ENCODE data around the gene PEAK1. TPM values are rescaled to one million over a fixed set of nuclear protein-coding genes. Genes with fewer than 3 reads are reported as not detected.

The PEAK1 gene
- total RNA-seq, 1 experiment from 2014 or later, result 58.7 TPM

DNA sequence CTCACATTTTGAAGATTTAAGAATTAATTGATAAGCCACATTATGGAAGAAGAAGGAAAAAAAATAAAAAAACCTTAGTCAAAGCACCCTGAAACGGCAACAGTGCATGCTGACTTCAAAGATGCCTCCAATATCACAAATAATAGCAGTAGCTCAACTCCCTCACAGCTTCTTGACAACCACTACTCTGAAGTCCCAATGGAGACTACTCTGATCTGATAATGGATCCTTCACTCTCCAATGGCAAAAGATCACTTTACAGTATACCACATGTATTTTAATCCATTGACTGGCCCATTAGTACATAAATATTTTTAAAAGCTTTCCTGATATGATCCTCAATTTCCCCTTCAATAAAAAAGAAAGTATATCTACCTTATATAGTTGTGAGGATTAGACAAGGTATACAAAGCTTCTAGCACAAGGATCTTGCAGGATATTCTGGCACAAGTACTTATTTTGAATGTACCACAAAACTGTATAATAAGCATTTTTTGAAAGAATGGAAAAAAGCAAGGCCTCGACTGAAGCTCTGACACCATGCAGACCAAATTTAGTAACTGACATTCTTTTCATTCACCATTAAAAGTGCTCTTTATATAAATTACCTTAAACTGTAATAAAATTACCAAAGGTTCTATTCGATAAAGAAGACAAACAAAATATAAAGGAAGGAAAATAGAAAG lies 91.9 kb downstream of the PEAK1 start:
- in situ Hi-C loops (cut with HindIII; ENCODE audit: low pct_unique_long_range_greater_than_20kb, low sequenced_read_pairs) (no loop called here), intact Hi-C loops (cut with micrococcal nuclease; ENCODE audit: unreplicated experiment) (no loop called here)
- no peak for TF ChIP-seq TCF7L2 (IDR thresholded peaks at IDR 0.05; ENCODE audit: low read depth, low read length)
- TF ChIP-seq SIN3A (IDR thresholded peaks at IDR 0.05; ENCODE audit: borderline replicate concordance, insufficient read depth, low read depth, low read length), result no peak
- TF ChIP-seq, protein P1, sequence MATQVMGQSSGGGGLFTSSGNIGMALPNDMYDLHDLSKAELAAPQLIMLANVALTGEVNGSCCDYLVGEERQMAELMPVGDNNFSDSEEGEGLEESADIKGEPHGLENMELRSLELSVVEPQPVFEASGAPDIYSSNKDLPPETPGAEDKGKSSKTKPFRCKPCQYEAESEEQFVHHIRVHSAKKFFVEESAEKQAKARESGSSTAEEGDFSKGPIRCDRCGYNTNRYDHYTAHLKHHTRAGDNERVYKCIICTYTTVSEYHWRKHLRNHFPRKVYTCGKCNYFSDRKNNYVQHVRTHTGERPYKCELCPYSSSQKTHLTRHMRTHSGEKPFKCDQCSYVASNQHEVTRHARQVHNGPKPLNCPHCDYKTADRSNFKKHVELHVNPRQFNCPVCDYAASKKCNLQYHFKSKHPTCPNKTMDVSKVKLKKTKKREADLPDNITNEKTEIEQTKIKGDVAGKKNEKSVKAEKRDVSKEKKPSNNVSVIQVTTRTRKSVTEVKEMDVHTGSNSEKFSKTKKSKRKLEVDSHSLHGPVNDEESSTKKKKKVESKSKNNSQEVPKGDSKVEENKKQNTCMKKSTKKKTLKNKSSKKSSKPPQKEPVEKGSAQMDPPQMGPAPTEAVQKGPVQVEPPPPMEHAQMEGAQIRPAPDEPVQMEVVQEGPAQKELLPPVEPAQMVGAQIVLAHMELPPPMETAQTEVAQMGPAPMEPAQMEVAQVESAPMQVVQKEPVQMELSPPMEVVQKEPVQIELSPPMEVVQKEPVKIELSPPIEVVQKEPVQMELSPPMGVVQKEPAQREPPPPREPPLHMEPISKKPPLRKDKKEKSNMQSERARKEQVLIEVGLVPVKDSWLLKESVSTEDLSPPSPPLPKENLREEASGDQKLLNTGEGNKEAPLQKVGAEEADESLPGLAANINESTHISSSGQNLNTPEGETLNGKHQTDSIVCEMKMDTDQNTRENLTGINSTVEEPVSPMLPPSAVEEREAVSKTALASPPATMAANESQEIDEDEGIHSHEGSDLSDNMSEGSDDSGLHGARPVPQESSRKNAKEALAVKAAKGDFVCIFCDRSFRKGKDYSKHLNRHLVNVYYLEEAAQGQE (IDR thresholded peaks at IDR 0.05; ENCODE audit: insufficient read depth in 1 of 2, low read depth in 2 of 2, low read length in 1 of 2), result no peak
- TF ChIP-seq CTCF (IDR thresholded peaks at IDR 0.05), result no peak
- no peak for TF ChIP-seq POLR2AphosphoS5 (IDR thresholded peaks at IDR 0.05; ENCODE audit: low read depth, low read length)
- DNase-seq (ENCODE audit: low read depth, low spot score), result no peak
- ChIA-PET POLR2A (interaction anchor here (0.7 kb wide), 1 partner anchor 303 kb away, joined by 4 read pairs; no protein-coding TSS in a partner anchor), CTCF (no interaction called here)
- Histone ChIP-seq H3K4me1 (ENCODE audit: control insufficient read depth, insufficient read depth, low read length) (peaks cover 2% of the 10 kb centered on the region; the same call in 1 of the 2 replicates), H3K27me3 (ENCODE audit: control insufficient read depth, insufficient read depth, low read length) (no peaks in the 10 kb centered on the region), H3K27ac (ENCODE audit: low read length) (no peak overlapping the region), H3K36me3 (ENCODE audit: control insufficient read depth, insufficient read depth, low read length) (no peaks in the 10 kb centered on the region), H3K9me3 (ENCODE audit: control insufficient read depth, insufficient read depth, low read depth, low read length) (no peaks in the 10 kb centered on the region), H3K4me3 (ENCODE audit: low read depth in 2 of 2, low read length in 2 of 2) (no peak overlapping the region)
- ATAC-seq, result no peak
- no TSS peak for BruUV-seq (replicated peaks)

DNA sequence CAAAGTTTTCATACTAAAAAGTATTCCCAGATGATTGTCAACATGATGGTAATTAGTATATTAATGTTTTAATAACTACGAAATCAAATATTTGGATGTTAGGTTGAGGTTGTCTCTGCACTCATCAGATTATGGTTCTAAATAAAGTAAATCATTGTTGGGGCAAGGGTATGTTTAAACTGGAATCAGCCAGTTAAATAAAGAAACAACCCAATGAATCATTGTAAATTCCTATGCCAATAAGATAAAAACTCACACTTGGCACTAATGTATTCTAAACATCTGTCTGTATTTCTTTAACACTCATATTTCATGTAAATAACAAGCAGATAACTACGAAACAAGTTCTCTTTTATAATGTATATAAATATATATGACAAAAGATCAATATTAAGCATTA lies 92.7 kb downstream of the PEAK1 start:
- no peak for DNase-seq (ENCODE audit: low read depth, low spot score)
- POLR2A ChIA-PET, result interaction anchor here (0.7 kb wide), 1 partner anchor 304 kb away, joined by 4 read pairs; no protein-coding TSS in a partner anchor
- TF ChIP-seq CTCF (IDR thresholded peaks at IDR 0.05) (no peak), TCF7L2 (IDR thresholded peaks at IDR 0.05; ENCODE audit: low read depth, low read length) (no peak), POLR2AphosphoS5 (IDR thresholded peaks at IDR 0.05; ENCODE audit: low read depth, low read length) (no peak), SIN3A (IDR thresholded peaks at IDR 0.05; ENCODE audit: borderline replicate concordance, insufficient read depth, low read depth, low read length) (no peak)
- TF ChIP-seq, protein P1 (IDR thresholded peaks at IDR 0.05; ENCODE audit: insufficient read depth in 1 of 2, low read depth in 2 of 2, low read length in 1 of 2), result no peak
- Histone ChIP-seq H3K4me3 (ENCODE audit: low read depth in 2 of 2, low read length in 2 of 2) (no peak overlapping the region), H3K4me1 (ENCODE audit: control insufficient read depth, insufficient read depth, low read length) (peaks cover 2% of the 10 kb centered on the region; the same call in 1 of the 2 replicates), H3K27me3 (ENCODE audit: control insufficient read depth, insufficient read depth, low read length) (no peaks in the 10 kb centered on the region), H3K36me3 (ENCODE audit: control insufficient read depth, insufficient read depth, low read length) (no peaks in the 10 kb centered on the region), H3K9me3 (ENCODE audit: control insufficient read depth, insufficient read depth, low read depth, low read length) (no peaks in the 10 kb centered on the region), H3K27ac (ENCODE audit: low read length) (no peak overlapping the region)
- ATAC-seq, result no peak
- CTCF ChIA-PET, result no interaction called here
- no TSS peak for BruUV-seq (replicated peaks)
- intact Hi-C loops (cut with micrococcal nuclease; ENCODE audit: unreplicated experiment), result no loop called here
- in situ Hi-C loops (cut with HindIII; ENCODE audit: low pct_unique_long_range_greater_than_20kb, low sequenced_read_pairs), result no loop called here
